RWPE1 (cell line): ENCODE data around the gene ADGRF1.

Experiments
- CTCF ChIA-PET: fragments of 350-600 bp; sonication (Branson Sonifier 250); formaldehyde crosslinking; extraction: SDS; loops from one replicate; lab custom pipeline; 2021; lab: Yijun Ruan, JAX
- POLR2A ChIA-PET: fragments of 400-600 bp; formaldehyde crosslinking; extraction: SDS; loops from one replicate; lab custom pipeline; 2020; ENCODE audit warnings: antibody characterized with exemption; ENCODE audit not compliant: low non-redundant PET; lab: Yijun Ruan, JAX
- DNase-seq: peaks from one replicate; pipeline ENCODE4 v3.0.0; 2012; ENCODE audit warnings: low spot score
- H3K27ac ChIP-seq: fragments of 450-650 bp; 2 replicates; pipeline ENCODE4 v1.5.1; 2017
- CTCF ChIP-seq: fragments of 450-650 bp; conservative IDR thresholded peaks from 2 replicates; pipeline ENCODE4 v1.5.1; 2017; ENCODE audit warnings: low read depth, mild to moderate bottlenecking

The ADGRF1 gene

GRCh38 chr6:46989398-46989797, 52.7 kb downstream of the ADGRF1 start:
- no peak for DNase-seq
- ChIA-PET CTCF (interaction anchor here (1.5 to 2.3 kb wide), 2 partner anchors 134 to 140 kb away, joined by 4 to 10 read pairs; no protein-coding TSS in a partner anchor), POLR2A (no interaction called here)
- no peak overlapping the region for H3K27ac ChIP-seq
- TF ChIP-seq CTCF = no peak

- TF ChIP-seq CTCF = no peak
- ChIA-PET POLR2A (no interaction called here), CTCF (interaction anchor here (0.8 to 1.1 kb wide), 3 partner anchors 25 to 251 kb away, joined by 3 to 6 read pairs (median 3); no protein-coding TSS in a partner anchor)
- no peak for DNase-seq
- no peak overlapping the region for H3K27ac ChIP-seq
These were observed 56.2 kb downstream of the ADGRF1 start for GRCh38 chr6:46985943-46986342.

GRCh38 chr6:46983007-46983411, 59.1 kb downstream of the ADGRF1 start:
- peak; percentile 33 for DNase-seq
- TF ChIP-seq CTCF = no peak
- no peak overlapping the region for H3K27ac ChIP-seq
- ChIA-PET POLR2A (no interaction called here), CTCF (interaction anchor here (0.7 to 0.8 kb wide), 2 partner anchors 134 to 1086 kb away, joined by 3 to 4 read pairs; no protein-coding TSS in a partner anchor)

- DNase-seq = no peak
- no peak overlapping the region for H3K27ac ChIP-seq
- ChIA-PET POLR2A (no interaction called here), CTCF (no interaction called here)
- TF ChIP-seq CTCF = no peak
These were observed 62.9 kb downstream of the ADGRF1 start for GRCh38 chr6:46979206-46979605.

- DNase-seq = no peak
- POLR2A ChIA-PET = no interaction called here
- H3K27ac ChIP-seq = no peak overlapping the region
- CTCF ChIA-PET = no interaction called here
- no peak for TF ChIP-seq CTCF
These were observed 67.3 kb downstream of the ADGRF1 start for GRCh38 chr6:46974786-46975185.

GRCh38 chr6:46973029-46973428, 69.1 kb downstream of the ADGRF1 start:
- DNase-seq = no peak
- H3K27ac ChIP-seq = no peak overlapping the region
- ChIA-PET POLR2A (no interaction called here), CTCF (interaction anchor here (0.6 to 1.2 kb wide), 2 partner anchors 9 to 124 kb away, joined by 3 to 7 read pairs; no protein-coding TSS in a partner anchor)
- TF ChIP-seq CTCF = no peak
